Adrenal gland (tissue), 19 donors: Measurements from ENCODE around the gene TRAPPC13. TPM values are rescaled to one million over a fixed set of nuclear protein-coding genes. Genes with fewer than 3 reads are reported as not detected.
A peak's percentile ranks its signal among the peaks of the same experiment; 100 is the strongest.
"Not testable (repeated sequence)": the region's sequence is repeated elsewhere in the genome, so short reads cannot be mapped to it uniquely, and the experiment has no call there.

Source experiments
- DNase-seq, 7 donors: peaks; one replicate each; pipeline ENCODE4 v3.0.0-alpha.2; 2019 to 2020
- H3K27ac ChIP-seq, 5 donors: fragments of 200-600 bp; sonication (generic) in 4 of 5; 1 replicate in 3 of 5; 2 replicates in 2 of 5; pipeline versions ENCODE4 v1.5.1 to v1.8.0; 2016 to 2020; ENCODE audit warnings: mild to moderate bottlenecking in 1 of 5
- H3K27me3 ChIP-seq: fragments of 200-600 bp; 2 replicates; pipeline ENCODE4 v1.8.0; 2021
- H3K36me3 ChIP-seq, 2 donors: fragments of 200-600 bp; replicated peaks in 1 of 2; 1 replicate in 1 of 2; 2 replicates in 1 of 2; pipeline versions ENCODE4 v1.5.1 to v1.8.0; 2018 to 2022
- H3K4me1 ChIP-seq, 2 donors: fragments of 200-600 bp; replicated peaks in 1 of 2; 1 replicate in 1 of 2; 2 replicates in 1 of 2; pipeline versions ENCODE4 v1.5.1 to v1.8.0; 2018 to 2021
- H3K4me3 ChIP-seq, 4 donors: fragments of 200-600 bp; sonication (generic) in 3 of 4; one replicate each; pipeline ENCODE4 v1.5.1; 2016 to 2018
- H3K9me3 ChIP-seq, 3 donors: fragments of 200-600 bp; sonication (generic) in 1 of 3; replicated peaks in 1 of 3; 1 replicate in 2 of 3; 2 replicates in 1 of 3; pipeline versions ENCODE4 v1.5.1 to v1.8.0; 2016 to 2021
- CTCF ChIP-seq, 6 experiments: fragments of 450-650 bp in 4 of 6; fragments of 200-600 bp in 2 of 6; sonication (generic) in 1 of 6; IDR thresholded peaks; 1 replicate in 5 of 6; 2 replicates in 1 of 6; pipeline versions ENCODE4 v1.5.1 to v1.8.0; 2016 to 2021; ENCODE audit warnings: antibody characterized with exemption in 6 of 6, mild to moderate bottlenecking in 2 of 6, moderate library complexity in 1 of 6
- POLR2A ChIP-seq, 2 donors: fragments of 450-650 bp; IDR thresholded peaks; one replicate each; pipeline ENCODE4 v1.6.1; 2017; ENCODE audit warnings: antibody characterized with exemption in 2 of 2, mild to moderate bottlenecking in 2 of 2, moderate library complexity in 1 of 2
- WGBS, 4 donors: extraction: QIAGEN DNeasy Blood & Tissue Kit in 2 of 4; methylation state at CpG; one replicate each; pipeline versions ENCODE4 v1.1.5 to v1.1.7; 2013 to 2017; 5-methylcytosine and 5-hydroxymethylcytosine counted together
- intact Hi-C, 2 donors: fragments of 100-400 bp; cut with DNase I; formaldehyde crosslinking; loops; one replicate each; pipeline versions ENCODE4 v1.14.1 to v1.15.0; 2022 to 2023
- long read RNA-seq, 10 donors: library from polyadenylated mRNA in 3 of 10; unstranded in 2 of 10; stranded (forward) in 1 of 10; transcript quantifications; one replicate each; pipeline ENCODE4 v2.0.0 and lab custom pipeline, GENCODE V29; 2021 to 2026
- polyA plus RNA-seq, 3 donors: library from polyadenylated mRNA; stranded (reverse); fragments of 200-250 nt in 2 of 3; fragments of 350-450 nt in 1 of 3; fragmentation: Illumina TruSeq in 1 of 3; extraction: RNeasy Lipid Tissue Mini Kit (QIAGEN cat#74804) in 1 of 3; gene quantifications; one replicate each; pipeline ENCODE4 v1.2.3, GENCODE V29; 2013 to 2014
- total RNA-seq, 9 donors: library from RNA; depleted of rRNA in 4 of 9; stranded (reverse); fragments of >200 nt in 4 of 9; fragments of 120-200 nt in 1 of 9; fragmentation: NEBNext Ultra II Directional in 1 of 9; extraction: Animal tissue kit (Norgen Biotek cat#: 25700) in 1 of 9; gene quantifications; one replicate each; pipeline versions ENCODE4 v1.1.0 to v1.2.4, GENCODE V29; 2013 to 2023
- donor health status: healthy with polysubstance abuse.
- donor health status: Bipolar disorder and iron deficiency.
- donor health status: DM: yes; HTN: yes; CAD: no.
- donor health status: DM: no; HTN: no; CAD: no.
- donor health status: DM: no; HTN: no; CAD: no.
- donor health status: DM: yes; HTN: yes; CAD: no.

The TRAPPC13 gene
- total RNA-seq (10 to 100 TPM in 8 of 9 donors, 1 to 10 TPM in 1; 9.8 to 53.6 (median 18.2) TPM), polyA plus RNA-seq (10 to 100 TPM; 14.9 to 26.9 (median 19.5) TPM)
- long read RNA-seq, donor 1, partial matches to known transcripts: 0 of 3 reads
- long read RNA-seq, donor 1, other reads (novel, unspliced or antisense): 0 of 3 reads
- long read RNA-seq, donor 2, partial matches to known transcripts: 0 of 1 reads
- long read RNA-seq, donor 2, other reads (novel, unspliced or antisense): 0 of 1 reads
- long read RNA-seq, donor 3, partial matches to known transcripts: 0 of 3 reads
- long read RNA-seq, donor 3, other reads (novel, unspliced or antisense): 0 of 3 reads
- long read RNA-seq, donor 4, partial matches to known transcripts: 0 of 7 reads
- long read RNA-seq, donor 4, other reads (novel, unspliced or antisense): 3 of 7 reads
- long read RNA-seq, donor 5, transcript TRAPPC13-208 (12 exons, 1,410 nt): minor isoform, 6 of 22 reads
- long read RNA-seq, donor 5, transcript TRAPPC13-201 (12 exons, 2,715 nt): major isoform, 9 of 22 reads
- long read RNA-seq, donor 5, partial matches to known transcripts: 1 of 22 reads
- long read RNA-seq, donor 5, other reads (novel, unspliced or antisense): 6 of 22 reads
- long read RNA-seq, donor 6, partial matches to known transcripts: 1 of 3 reads
- long read RNA-seq, donor 6, other reads (novel, unspliced or antisense): 2 of 3 reads
- long read RNA-seq, donor 7, partial matches to known transcripts: 0 of 3 reads
- long read RNA-seq, donor 7, other reads (novel, unspliced or antisense): 0 of 3 reads
- long read RNA-seq, donor 8, partial matches to known transcripts: 0 of 3 reads
- long read RNA-seq, donor 8, other reads (novel, unspliced or antisense): 0 of 3 reads
- long read RNA-seq, donor 9, partial matches to known transcripts: 13 of 14 reads
- long read RNA-seq, donor 9, other reads (novel, unspliced or antisense): 0 of 14 reads
- long read RNA-seq, donor 10, partial matches to known transcripts: 0 of 2 reads
- long read RNA-seq, donor 10, other reads (novel, unspliced or antisense): 0 of 2 reads

DNA sequence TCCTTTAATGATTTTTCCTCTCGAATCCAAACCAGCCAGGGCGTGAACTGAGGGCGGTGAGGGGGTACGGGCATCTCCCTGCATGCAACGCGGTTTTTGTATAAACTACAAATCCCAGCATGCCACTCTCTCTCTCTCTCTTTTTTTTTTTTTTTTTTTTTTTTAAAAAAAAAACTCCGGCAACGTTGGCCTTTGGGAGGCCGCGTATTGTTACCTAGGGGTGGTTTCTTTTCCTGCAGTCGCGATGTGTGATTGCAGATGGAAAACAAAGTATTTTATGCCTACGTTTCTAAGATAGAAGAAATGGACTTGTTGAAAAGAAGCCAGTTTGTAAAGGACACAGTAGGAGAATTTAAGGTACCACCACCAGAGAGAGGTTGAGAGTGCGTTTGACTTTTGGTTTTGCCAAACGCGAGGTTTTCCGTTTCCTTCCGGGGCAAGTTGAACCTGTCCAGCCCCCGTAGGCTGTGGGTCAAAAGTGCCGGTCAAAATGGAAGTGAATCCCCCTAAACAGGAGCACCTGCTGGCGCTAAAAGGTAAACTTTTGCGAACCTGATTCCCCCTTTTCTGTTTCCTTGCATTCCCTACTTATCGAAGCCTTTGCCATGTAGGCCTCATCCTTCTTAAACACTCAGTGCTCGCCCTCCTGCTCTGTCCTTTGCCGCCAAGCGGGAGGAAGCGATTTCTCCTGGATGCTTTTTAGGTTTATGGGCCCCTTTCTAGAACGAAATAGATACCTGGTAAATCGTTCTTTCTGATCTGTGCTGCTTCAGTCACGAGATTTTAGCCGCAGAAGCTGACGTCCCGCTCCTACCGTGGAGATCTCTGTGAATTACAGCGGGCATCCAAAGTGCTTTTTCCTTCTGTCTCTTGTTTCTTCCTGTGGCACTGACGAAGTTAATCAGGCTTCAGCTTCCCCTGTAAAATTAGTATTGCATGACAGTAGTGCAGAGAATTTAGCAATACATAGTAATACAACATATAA, at the start of gene TRAPPC13, which contains the start of gene SHLD3:
Gene TRAPPC13 (plus strand): TSS at position 457 of the 985 bp plus-strand sequence. CDS start 34 bp downstream, at position 491.
Gene SHLD3 (plus strand): TSS at position 457 of the 985 bp plus-strand sequence. CDS start 4,561 bp downstream, outside the sequence.
- Histone ChIP-seq H3K4me3 (peak within 1 kb of the TSS; percentile 60 to 93 (median 84)), H3K9me3 (no peaks in the 10 kb centered on the region), H3K4me1 (peaks cover 14 to 34% of the 10 kb centered on the region in 2 donors), H3K27me3 (no peaks in the 10 kb centered on the region), H3K36me3 (no peaks in the 10 kb centered on the region), H3K27ac (peak within 1 kb of the TSS; percentile 75 to 90 (median 79))
- intact Hi-C loops: no loop called here
- DNase-seq: peak; percentile 82 to 93 (median 87)
- peak in 3 of 6 experiments; percentile 24 to 35 (median 26) for TF ChIP-seq CTCF (IDR thresholded peaks at IDR 0.05)
- TF ChIP-seq POLR2A (IDR thresholded peaks at IDR 0.05): no peak
- WGBS, 4 donors: 0 to 1% (median 1%) methylated on average over 34 to 36 of the region's 36 CpGs

DNA sequence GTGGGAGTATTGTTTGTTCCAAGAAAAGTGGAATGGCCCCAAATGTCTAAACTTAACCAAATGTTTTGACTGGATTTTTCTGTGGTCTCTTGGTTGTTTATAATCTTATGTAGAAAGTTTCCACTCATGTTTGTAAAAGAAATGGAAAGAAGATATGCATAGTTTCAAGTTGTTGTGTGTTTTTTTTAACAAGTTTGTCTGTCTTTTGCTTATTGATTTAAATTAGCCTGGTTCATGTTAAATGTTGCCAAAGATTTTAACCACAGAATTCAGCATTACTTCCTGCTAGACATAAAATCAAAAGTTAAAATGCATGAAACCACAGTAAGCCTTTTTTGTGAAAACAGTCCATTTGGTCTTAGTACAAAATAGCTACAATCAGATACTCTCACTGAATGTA, 47.7 kb upstream of the TRAPPC13 start:
- H3K36me3 ChIP-seq: peaks cover 0 to 40% of the 10 kb centered on the region in 2 donors
- TF ChIP-seq CTCF (IDR thresholded peaks at IDR 0.05): no peak
- TF ChIP-seq POLR2A (IDR thresholded peaks at IDR 0.05): no peak
- intact Hi-C loops: no loop called here

GRCh38 chr5:65588694-65589093, 36.1 kb upstream of the TRAPPC13 start:
- TF ChIP-seq POLR2A (IDR thresholded peaks at IDR 0.05) (no peak), CTCF (IDR thresholded peaks at IDR 0.05) (no peak)
- Histone ChIP-seq H3K27ac (no peak overlapping the region), H3K27me3 (no peaks in the 10 kb centered on the region), H3K9me3 (no peaks in the 10 kb centered on the region), H3K4me1 (no peaks in the 10 kb centered on the region), H3K36me3 (peaks cover 0 to 69% of the 10 kb centered on the region in 2 donors), H3K4me3 (no peak overlapping the region)
- no peak for DNase-seq
- intact Hi-C loops: no loop called here
- 91 to 96% (median 95%) methylated on average over 2 of the region's 2 CpGs for WGBS, 4 donors

More for the DNA sequence above, 47.7 kb upstream of the TRAPPC13 start:
- DNase-seq: no peak
- Histone ChIP-seq H3K27me3 (no peaks in the 10 kb centered on the region), H3K27ac (no peak overlapping the region), H3K9me3 (no peaks in the 10 kb centered on the region), H3K4me3 (no peak overlapping the region), H3K4me1 (peaks cover 0 to 2% of the 10 kb centered on the region in 2 donors)

GRCh38 chr5:65601761-65602160, 23.1 kb upstream of the TRAPPC13 start:
- WGBS, 4 donors: 96 to 100% (median 98%) methylated on average over 1 of the region's 1 CpG
- H3K27ac ChIP-seq, H3K4me1 ChIP-seq, DNase-seq, intact Hi-C loops, H3K9me3 ChIP-seq, H3K27me3 ChIP-seq, H3K4me3 ChIP-seq: not testable (repeated sequence)
- peaks cover 0 to 28% of the 10 kb centered on the region in 2 donors for H3K36me3 ChIP-seq
